Body of pancreas (tissue), 4 donors: Measurements from ENCODE around the gene C1GALT1.

Experiments
- POLR2A ChIP-seq, 3 donors: fragments of 450-650 bp; IDR thresholded peaks; one replicate each; pipeline ENCODE4 v1.6.1; 2016; ENCODE audit warnings: antibody characterized with exemption in 3 of 3, mild to moderate bottlenecking in 2 of 3
- TF ChIP-seq, protein P1 (sequence below), 7 experiments: fragments of 450-650 bp in 4 of 7; fragments of 200-600 bp in 3 of 7; sonication (generic) in 3 of 7; IDR thresholded peaks; one replicate each; pipeline ENCODE4 v1.5.1; 2016 to 2019; ENCODE audit warnings: antibody characterized with exemption in 7 of 7

DNA sequence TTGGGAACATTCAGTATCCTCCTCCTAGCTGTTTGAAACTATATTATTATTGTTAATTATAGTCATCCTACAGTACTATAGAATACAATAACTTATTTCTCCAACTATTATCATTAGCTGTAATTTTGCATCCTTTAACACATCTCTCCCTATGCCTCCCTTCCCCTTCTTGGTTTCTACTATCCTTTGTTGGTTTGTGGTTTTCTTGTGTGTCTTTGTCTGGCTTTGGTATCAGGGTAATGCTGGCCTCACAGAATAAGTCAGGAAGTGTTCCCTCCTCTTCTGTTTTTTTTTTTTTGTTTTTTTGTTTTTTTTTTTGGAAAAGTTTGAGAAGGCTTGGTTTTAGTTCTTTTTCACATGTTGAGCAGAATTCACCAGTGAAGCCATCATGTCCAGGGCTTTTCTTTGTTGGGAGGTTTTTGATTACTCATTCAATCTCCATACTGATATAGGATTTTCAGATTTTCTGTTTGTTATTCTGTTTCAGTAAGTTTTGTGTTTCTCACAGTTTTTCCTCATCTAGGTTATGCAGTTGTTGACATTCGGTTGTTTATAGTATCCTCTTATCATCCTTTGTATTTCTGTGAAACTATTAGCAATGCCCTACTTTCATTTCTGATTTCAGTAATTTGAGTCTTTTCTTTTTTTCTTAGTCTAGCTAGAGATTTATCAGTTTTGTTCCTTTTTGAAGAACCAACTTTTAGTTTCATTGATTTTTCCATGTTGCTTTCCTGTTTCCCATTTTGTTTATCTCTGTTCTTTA lies 21.6 kb downstream of the C1GALT1 start:
- TF ChIP-seq, protein P1, sequence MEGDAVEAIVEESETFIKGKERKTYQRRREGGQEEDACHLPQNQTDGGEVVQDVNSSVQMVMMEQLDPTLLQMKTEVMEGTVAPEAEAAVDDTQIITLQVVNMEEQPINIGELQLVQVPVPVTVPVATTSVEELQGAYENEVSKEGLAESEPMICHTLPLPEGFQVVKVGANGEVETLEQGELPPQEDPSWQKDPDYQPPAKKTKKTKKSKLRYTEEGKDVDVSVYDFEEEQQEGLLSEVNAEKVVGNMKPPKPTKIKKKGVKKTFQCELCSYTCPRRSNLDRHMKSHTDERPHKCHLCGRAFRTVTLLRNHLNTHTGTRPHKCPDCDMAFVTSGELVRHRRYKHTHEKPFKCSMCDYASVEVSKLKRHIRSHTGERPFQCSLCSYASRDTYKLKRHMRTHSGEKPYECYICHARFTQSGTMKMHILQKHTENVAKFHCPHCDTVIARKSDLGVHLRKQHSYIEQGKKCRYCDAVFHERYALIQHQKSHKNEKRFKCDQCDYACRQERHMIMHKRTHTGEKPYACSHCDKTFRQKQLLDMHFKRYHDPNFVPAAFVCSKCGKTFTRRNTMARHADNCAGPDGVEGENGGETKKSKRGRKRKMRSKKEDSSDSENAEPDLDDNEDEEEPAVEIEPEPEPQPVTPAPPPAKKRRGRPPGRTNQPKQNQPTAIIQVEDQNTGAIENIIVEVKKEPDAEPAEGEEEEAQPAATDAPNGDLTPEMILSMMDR (IDR thresholded peaks at IDR 0.05) = no peak
- TF ChIP-seq POLR2A (IDR thresholded peaks at IDR 0.05) = no peak
